Activated CD4-positive, alpha-beta T cell treated with anti-CD3 and anti-CD28 coated beads, Interleukin-2, Interleukin-6, amounts not matched to agents 100 ng/mL and 50 ng/mL, durations not matched to agents 16 hours and 8 hours (primary cell): ENCODE measurements around the gene RGS1.
A peak's percentile ranks its signal among the peaks of the same experiment; 100 is the strongest.

Source experiments
- DNase-seq: peaks from one replicate; pipeline ENCODE4 v3.0.0-alpha.2; 2020

RGS1 gene, protein sequence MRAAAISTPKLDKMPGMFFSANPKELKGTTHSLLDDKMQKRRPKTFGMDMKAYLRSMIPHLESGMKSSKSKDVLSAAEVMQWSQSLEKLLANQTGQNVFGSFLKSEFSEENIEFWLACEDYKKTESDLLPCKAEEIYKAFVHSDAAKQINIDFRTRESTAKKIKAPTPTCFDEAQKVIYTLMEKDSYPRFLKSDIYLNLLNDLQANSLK

DNA sequence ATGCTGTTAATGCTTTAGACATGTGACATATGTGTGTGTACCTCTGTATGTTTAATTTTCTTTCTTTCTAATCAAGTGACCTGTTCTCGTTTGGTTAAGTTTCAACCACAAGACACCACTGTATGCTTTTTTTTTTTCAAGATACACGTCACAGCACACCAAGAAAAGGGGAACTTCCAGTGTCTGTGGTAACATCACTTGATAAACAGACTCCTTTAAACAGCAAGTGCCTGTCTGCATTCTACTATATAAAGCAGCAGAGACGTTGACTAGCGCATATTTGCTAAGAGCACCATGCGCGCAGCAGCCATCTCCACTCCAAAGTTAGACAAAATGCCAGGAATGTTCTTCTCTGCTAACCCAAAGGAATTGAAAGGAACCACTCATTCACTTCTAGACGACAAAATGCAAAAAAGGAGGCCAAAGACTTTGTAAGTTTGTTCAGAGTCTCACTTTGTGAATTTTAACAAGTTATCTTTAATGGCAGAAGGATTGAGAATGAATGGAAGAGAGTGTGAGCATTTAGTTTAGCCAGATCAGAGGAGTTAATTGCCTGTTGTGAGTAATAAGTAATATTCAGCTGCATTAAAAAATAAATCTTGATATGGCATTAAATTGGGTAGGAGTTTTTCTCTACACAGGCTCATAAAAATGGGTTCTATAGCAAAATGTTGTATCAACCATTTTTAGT is at the start of gene RGS1:
TSS of gene RGS1 (plus strand) at position 275 of the 691 bp plus-strand sequence. CDS start at position 295, 20 bp downstream.
- peak; percentile 88 for DNase-seq

DNA sequence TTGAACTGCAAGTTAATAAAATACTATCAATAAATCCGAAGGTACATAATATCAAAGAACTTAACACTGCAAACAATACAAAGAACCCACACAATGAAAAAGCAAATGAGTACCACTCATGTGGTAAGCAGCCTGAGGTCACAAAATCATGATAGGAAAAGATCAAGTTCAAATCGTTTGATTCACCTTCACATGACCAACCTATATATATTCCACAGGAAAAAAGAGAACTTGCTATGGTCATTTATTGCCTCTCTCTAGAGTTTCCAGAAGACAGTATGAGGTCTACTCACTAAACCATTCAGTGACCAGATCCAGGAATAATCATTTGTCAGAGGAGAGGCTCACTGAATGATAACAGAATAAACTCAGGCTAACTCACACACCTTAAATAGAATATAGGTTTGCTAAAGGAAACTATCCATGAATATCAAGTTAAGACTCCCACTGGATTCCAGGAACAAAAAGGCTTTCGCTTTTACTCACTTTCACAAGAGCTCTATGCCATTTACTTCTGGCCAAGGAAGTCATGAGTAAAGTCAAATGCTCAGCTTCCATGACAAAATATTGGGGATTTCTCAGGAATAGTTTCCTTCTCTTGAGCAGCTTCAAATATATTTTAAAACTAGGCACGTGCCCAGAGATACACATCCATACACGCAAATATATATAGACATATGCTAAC is 48.3 kb upstream of the RGS1 start:
- DNase-seq = no peak

DNA sequence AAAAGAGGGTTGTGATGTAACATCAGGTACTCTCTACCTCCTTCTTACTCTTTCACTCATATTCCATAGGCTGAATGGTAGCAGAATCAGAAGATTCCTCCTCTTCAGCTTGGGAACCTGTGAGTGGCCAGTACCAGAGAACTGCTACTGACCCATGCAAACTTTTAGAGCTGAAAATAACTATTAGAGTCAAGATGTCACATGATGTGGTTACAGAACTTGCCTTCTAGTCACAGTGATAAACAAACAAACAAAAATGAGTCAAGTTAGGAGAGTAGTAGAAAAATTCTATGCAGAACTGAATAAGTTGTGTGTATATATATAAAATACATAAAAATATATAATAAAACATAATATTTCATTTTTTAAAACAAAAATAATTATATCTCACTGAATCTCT is 47.6 kb upstream of the RGS1 start:
- no peak for DNase-seq

DNA sequence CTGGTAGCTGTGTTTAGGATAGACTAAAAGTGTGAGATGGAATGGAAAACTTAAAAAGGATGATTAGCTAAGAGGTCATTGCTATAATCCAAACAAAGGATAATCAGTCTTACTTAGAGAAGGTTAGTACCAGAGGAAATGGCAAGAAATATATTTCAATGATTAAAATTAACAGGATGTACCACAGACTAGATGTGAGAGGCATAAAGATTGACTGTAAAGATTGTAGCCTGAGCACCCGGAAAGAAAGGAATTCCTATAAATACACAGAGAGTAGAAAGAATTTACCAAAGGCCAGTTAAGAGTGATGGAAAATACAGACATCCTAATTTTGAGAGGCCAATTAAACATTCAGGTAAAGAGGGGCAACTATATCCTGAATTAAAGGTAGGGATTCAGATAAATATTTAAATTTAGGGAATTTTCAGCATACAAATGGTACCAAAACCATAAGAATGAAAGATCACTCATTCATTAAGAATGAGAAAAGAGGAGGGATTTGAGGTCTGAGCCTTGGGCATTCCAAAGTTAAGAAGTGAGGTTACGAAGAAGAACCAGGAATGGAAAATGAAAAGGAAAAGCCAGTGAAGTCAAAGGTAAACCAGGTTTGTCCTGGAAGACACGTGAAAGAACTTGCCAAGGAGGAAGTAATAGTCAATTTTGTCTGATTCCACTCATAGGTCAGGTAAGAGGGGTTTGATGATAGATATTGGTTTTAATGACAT is 46.4 kb upstream of the RGS1 start:
- DNase-seq = no peak

DNA sequence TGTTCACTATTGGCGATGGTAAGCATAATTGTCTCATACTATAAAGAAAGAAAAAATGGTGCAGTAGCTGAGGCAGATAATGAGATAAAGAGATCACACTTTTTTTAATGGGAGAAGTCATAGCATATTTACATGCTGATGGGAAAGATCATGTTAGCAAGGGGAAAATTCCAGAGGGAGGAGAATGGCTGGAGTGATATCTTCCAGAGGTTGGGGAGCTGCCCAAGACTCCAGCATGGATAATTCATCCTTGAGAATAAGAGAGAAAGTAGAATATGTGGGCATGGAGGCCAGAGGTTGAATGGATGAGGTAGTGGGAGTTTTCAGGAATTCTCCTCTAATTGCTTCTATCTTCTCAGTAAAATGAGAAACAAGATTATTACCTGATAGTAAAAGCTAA is 45.8 kb upstream of the RGS1 start:
- no peak for DNase-seq

DNA sequence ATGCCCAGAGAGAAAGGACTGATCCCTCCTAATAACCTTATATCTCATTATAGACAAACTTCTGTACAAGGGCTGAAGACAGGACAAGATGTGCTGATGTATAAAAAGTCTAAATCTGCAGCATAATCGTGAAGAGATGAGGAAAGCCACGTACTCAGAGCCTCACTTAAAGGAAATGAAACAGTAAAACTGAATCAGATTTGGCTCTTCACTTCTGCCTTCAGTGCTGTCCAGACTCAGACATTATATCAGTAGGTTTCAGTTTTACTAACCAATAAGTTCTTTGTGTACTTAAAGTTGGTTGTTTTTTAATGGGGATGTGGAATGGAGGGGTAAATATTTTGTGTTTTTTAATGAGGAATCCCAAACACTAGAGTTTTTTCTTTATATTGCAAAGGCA is 45.3 kb upstream of the RGS1 start:
- peak; percentile 72 for DNase-seq

DNA sequence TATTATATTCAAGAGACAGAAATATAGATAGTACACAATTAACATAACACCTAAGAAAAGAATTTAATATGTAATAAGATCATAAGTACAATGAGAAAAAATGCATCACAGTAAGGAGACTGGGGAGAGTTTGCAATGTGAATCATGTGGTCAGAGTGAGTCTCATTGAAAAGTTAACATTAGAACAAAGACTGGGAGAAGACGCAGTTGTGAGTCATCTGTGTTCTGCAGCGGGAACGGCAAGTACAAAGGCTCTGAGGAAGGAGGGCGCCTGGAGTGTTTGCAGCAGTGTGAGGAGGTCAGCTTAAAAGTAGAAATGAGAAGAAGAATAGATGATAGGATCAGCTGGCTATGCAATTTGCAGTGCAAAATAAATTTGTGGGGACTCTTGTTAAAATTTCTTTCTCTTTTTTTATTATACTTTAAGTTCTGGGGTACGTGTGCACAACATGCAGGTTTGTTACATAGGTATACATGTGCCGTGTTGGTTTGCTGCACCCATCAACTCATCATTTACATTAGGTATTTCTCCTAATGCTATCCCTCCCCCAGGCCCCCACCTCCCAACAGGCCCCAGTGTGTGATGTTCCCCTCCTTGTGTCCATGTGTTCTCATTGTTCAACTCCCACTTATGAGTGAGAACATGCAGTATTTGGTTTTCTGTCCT is 44.4 kb upstream of the RGS1 start:
- DNase-seq = peak; percentile 81

DNA sequence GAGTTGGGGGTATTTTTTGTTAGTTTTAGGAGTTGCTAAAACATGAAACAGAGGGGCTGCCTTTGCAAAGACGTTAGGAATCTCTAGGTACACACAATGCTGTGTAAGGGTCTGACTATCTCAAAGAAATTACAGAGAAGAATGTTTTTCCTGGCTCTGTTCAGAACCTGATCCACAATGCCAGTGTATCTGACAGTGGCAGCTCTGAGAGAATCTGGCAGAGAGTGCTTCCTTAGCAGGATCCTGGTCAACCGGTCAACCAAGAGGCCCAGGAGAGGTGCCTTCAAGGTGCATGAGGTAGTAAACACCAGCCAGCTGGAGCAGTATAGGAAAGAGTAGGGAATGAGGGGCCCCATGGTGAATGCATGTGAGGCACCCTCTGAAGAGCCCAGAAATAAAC is 40.9 kb upstream of the RGS1 start:
- DNase-seq = no peak

DNA sequence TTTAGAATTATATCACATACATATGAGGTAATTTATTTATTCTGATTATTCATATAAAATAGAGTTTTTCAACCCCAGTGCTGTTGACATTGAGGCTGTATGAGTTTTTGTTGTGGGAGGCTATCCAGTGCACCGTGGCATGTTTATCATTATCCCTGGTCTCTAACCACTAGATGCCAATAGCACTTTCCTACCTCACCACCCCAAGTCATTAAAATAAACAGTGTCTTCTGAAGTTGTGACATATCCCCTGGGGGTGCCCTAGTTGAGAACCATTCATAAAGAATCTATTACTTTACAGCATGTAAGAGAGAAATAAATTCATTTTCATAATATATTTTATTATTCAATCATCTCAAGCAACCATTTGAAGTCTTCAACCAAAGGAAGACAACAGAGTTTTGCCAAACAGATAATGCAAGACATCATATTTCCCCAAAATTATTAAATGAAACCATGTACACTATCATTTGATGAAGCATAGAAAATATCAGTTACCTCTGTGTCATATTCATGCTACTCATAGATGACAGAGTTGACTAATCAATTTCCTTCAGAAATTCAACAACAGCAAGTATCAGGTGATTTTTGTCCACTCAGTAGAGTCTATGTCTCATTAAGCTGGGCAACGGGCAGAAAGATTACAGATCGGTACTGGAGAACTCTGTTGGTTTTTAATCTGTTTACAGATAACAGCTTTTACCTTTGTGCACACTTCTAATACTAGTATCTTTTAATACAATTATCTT is 39.5 kb upstream of the RGS1 start:
- DNase-seq = peak; percentile 53

DNA sequence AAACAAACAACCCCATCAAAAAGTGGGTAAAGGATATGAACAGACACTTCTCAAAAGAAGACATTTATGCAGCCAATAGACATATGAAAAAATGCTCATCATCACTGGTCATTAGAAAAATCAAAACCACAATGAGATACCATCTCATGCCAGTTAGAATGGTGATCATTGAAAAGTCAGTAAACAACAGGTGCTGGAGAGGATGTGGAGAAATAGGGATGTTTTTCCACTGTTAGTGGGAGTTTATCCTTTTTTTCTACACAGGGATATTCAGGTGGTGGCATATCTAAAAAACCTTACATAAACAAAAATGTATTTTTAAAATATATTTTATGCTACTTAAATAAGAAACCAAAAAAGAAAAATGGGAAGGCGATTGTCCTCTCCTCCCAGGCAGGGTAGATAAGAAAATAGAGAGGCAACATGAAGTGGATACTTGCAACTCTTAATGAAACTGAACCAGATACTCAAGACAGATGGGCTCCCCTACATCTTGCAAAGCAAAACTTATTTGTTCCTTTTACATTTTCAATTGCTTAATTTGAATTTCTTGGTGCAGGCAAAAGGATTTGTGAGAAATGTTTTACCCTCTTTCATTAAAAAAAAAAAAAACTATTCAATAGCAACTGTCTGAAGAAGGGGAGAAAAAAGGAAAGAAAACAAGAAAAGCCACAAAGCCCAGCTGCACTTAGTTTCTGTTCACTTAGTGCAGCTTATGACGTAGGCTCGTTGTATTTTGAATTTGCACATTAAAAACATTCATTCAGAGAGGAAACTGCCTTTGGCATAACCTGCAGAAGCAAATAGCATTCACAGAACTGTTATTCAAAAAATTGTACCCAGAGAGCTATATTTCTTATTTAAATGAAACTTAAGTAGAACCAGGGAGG is 36.9 kb upstream of the RGS1 start:
- peak; percentile 72 for DNase-seq

DNA sequence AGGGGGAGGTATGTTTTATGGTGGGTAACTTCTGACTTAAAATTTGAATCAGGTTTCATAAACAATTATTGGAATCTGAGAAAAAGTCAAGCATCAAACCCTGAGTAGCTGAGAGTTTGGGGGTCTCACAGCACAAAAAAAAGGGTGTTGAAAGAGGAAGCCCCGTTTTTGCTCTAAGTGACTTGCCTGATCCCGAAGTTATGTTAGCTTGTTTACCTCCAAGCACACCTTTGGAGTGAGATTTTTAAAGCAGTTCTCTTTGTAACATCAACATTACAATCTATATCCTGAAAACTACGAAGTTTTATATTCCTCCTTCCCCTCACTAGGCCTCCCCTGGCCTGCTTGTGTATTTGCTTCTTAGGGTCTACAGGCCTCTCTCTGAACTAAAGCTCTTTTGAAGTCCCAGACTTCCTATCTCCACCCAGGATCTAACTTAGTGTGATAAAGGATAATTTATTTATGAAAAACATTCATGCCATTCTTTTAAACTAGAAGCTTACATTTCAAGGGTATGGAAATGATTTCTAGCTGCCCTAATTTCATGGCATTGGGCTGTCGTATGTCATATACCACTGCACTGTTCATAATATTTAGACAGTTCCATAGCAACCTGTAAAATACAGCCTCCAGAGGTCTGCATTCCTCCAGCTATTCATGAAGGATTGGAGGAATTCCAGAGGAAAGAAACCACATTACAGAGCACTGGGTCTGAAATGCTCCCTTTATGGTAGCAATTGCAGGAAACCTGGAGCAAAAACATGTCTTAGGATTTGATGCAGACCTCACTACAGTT is 36.1 kb upstream of the RGS1 start:
- DNase-seq = no peak

DNA sequence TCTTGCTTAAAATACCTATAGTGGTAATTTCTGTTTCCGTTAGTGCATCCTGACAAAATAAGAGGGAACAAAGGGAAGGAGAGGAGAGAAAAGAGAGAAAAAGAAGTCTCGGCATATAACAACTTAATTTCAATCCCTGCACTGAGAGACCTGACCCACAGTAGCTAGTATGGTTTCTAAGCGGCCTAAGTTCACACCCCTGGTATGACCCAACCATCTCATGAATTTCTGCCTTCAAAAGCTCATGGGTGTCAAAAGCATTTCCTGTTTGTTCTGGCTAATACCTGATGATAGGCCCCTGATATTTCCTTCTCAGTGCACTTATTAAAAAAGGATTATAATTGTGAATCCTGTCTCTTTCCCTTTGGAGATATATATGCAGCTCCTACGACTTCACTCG is 32.1 kb upstream of the RGS1 start:
- no peak for DNase-seq

DNA sequence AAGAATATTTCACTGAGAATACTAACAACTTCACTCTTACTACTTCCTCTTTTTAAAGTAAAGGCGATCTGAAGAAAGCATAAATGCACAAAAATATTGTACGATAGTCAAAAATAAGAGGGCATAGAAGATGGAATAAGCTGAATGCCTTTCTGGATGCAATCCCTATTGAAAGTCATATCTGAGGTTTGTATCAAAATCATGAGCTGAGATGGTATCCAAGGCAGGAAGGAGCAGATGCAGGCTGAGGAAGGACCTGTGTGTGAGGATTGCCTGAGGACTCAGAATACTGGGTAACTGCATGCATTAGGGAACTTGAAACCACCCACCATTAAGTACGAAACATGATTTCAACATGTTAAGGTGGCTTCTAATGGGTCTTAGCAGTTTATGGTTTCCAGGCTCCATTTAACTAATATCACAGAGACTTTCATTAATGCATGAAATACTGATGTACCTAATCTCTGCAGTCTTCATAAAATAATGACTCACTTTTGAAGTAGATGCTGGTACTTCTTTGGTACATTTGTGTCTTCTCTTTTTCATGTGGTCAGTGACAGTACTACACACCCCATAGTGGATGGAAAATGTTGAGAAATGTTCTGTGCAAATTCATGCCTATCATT is 29.6 kb upstream of the RGS1 start:
- DNase-seq = peak; percentile 45

DNA sequence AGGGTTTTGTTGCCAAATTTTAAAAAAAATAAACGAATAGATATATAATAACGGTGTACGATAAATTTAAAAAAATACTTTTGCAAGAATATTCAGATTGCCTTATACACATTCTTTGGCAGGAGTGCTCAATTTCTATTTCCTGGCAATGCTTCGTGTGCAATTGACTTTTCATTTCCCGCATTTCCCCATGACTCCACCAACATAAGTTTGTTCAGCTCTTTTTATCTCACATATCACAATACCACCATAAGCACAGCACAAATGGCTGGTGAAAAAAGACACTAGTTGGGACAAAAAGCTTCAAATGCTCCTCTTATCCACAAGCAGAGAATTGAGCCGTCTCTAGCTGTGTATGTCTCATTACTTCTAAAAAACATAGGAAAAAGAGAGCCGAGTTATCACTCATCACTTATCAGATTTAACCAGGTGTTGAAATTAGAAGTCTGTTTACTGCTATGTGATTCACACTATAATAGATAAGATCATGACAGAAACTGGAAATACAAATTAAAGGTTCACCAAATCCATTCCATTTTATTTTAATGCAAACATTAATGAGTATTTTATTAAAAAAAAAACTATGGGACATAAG is 28.9 kb upstream of the RGS1 start:
- DNase-seq = peak; percentile 63

DNA sequence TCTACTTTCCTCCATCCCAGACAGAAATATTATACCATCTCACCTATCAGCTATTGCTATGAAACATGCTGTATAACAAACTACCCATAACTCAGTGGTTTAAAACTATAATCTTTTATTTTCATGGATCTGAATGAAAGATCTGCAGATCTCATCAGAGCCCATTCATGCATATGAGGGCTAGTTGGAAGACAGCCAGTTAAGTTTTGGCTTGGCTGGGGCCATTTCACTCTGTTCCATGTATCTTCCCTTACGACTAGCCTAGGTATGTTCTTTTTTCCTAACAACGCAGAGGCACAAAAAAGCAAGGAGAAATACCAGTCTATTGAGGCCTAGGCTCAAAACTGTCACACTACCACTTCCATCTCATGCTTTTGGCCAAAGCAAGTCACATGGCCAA is 28.1 kb upstream of the RGS1 start:
- DNase-seq = no peak

DNA sequence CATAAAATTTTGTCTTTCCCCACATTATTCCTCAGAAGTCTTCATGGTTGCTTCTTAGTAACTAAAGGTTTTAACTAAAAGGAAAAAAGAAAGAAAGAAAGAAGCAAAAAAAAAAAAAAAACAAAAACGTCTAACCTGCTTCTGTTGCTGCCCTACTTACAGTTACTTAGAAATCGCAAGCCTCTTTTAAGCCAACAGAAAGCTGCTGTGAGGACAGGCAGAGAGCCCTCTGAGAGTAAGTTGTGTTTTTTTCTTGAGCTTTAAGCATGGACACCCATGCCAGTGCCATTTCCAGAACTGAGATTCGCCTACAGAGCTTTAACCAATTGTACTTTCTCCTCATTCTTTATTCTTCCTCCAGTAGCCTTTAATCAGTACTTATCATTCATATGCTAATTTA is 25.6 kb upstream of the RGS1 start:
- no peak for DNase-seq

DNA sequence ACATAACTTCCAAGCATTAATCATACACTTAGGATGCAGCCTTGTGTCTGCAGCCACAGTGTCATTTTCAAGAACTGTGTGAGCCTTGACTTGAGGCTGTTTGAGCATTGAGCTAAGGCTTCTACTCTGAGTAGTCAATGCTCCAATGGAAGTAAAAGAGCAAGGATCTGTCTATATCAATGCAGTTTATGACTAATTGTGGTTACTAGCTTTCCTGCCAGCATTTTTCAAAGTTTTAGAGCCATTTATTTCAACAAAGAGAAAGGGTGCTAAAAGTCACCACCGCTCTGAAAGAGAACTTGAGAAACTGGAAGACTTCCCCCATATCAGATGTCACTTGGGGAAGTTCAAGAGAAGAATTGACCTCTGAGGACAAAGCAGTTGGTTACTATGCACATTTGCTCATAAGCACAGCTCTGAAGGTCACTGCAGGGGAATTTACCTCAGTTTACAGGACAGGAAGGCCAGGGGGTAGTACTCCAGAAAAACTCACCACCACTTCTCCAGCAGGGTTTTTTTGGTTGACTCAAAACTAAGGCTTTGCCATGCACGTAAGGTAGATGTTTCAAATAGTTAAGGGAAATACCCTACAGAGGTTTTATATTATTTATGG is 24.5 kb upstream of the RGS1 start:
- DNase-seq = peak; percentile 76

DNA sequence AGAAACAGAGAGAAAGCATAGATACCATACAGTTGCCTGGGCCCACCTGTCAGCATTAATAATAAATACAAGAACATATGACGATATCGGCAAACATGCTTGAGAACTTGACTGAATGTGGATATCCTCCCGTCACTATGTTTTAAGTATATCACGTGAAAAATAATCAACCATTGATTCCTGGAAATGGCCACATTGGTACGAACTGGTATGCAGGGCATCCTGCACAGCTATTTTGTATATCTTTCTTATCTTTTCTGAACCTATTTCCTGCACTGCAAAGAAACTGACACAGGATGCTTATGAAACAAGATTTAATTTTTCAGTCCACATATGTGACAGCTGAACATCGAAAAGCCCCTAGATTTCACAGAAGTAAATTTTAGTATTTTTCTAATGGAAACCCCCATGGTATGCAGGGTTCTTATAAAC is 22.8 kb upstream of the RGS1 start:
- DNase-seq = peak; percentile 55

DNA sequence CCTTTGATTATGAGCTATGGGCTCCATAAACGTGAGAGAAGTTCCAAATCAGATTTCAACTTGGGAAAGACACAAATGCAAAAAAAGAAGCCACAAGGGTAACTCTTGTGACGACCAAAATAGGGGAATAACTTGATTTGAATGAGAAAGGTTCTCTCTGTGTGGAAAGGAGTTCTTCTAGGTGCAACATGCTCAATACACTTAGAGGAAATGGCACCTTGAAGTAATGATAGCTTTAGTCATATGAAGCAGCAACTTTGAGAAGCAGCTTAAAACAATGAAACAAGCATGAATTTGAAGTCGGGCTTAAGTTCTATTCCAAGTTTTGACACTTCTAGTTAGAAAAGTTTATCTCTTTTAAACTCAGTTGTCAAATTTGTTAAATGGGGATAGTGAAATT is 21.8 kb upstream of the RGS1 start:
- no peak for DNase-seq
